Stomach (tissue), 4 donors: ENCODE data around the gene UBXN7.

ENCODE experiments used
- POLR2A ChIP-seq, 4 donors: fragments of 450-650 bp; IDR thresholded peaks; one replicate each; pipeline ENCODE4 v1.6.1; 2016; ENCODE audit warnings: antibody characterized with exemption in 4 of 4, control low read depth in 2 of 4, mild to moderate bottlenecking in 1 of 4, moderate library complexity in 1 of 4
- TF ChIP-seq, protein P1 (sequence below), 7 experiments: fragments of 450-650 bp in 4 of 7; fragments of 200-600 bp in 3 of 7; sonication (generic) in 3 of 7; IDR thresholded peaks; one replicate each; pipeline ENCODE4 v1.5.1; 2016 to 2019; ENCODE audit warnings: antibody characterized with exemption in 7 of 7, control low read depth in 2 of 7, mild to moderate bottlenecking in 1 of 7

DNA sequence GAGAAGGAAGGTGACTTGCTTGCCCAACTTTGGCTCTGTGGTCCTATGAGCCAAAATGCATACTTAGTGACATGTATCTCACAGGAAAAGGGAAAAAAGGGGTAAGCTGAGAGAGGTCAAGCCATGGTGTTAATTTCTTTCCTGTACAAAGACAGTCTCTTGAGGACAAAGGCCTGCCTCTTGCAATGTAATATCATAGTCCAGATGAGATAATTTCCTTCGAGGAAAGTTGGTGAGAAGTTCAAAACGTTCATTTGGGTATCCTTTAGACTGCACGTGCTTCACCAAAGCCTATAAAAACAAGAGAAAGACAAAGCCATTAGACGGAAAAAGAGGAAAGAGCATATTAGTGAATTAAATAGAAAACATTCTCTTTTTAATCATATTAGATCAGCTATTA, 75.7 kb downstream of the UBXN7 start:
- TF ChIP-seq, protein P1, sequence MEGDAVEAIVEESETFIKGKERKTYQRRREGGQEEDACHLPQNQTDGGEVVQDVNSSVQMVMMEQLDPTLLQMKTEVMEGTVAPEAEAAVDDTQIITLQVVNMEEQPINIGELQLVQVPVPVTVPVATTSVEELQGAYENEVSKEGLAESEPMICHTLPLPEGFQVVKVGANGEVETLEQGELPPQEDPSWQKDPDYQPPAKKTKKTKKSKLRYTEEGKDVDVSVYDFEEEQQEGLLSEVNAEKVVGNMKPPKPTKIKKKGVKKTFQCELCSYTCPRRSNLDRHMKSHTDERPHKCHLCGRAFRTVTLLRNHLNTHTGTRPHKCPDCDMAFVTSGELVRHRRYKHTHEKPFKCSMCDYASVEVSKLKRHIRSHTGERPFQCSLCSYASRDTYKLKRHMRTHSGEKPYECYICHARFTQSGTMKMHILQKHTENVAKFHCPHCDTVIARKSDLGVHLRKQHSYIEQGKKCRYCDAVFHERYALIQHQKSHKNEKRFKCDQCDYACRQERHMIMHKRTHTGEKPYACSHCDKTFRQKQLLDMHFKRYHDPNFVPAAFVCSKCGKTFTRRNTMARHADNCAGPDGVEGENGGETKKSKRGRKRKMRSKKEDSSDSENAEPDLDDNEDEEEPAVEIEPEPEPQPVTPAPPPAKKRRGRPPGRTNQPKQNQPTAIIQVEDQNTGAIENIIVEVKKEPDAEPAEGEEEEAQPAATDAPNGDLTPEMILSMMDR (IDR thresholded peaks at IDR 0.05), result no peak
- TF ChIP-seq POLR2A (IDR thresholded peaks at IDR 0.05), result no peak
